GM19452 (cell line): ENCODE results near the gene CCDC97.
"Not testable (repeated sequence)": the region's sequence is repeated elsewhere in the genome, so short reads cannot be mapped to it uniquely, and the experiment has no call there.

ENCODE experiments used
- ATAC-seq: cut with Tn5 transposase; IDR thresholded peaks from one replicate; pipeline ENCODE4 v1.9.1; 2021; ENCODE audit not compliant: unreplicated experiment

CCDC97 gene

DNA sequence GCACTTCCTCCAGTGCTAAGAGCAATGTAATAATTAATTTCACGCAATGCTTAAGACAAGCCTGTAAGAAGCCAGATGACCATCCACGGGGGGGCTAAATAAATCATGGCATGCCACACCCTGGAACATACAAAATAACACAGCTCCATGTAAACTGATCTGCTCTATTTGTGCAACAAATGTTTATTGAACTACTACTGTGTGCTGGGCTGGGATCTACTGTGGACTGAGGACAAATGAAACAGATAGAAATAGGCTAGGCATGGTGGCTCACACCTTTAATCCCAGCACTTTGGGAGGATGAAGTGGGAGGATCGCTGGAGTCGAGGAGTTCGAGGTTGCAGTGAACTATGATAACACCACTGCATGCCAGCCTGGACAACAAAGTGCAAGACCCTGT, 22.5 kb downstream of the CCDC97 start:
- ATAC-seq: no peak

DNA sequence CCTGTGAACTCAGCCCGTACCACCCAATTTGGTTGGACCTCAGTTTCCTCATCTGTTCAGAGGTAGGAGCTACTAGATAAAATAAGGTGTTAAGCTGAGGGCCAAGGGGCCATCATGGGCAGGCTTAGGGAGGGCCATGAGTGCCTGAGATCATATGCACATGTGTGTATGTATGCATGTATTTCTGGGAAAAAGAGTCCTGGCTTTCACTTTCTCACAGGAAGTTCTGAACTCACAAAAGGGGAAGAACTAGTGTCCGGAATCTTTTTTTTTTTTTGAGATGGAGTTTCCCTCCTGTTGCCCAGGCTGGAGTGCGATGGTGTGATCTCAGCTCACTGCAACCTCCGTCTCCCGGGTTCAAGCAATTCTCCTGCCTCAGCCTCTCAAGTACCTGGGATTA, 24.8 kb downstream of the CCDC97 start:
- no peak for ATAC-seq

- ATAC-seq: no peak
Measured at GRCh38 chr19:41335467-41335866, 25.5 kb downstream of the CCDC97 start.

GRCh38 chr19:41339936-41340335, 30.0 kb downstream of the CCDC97 start:
- no peak for ATAC-seq

GRCh38 chr19:41341669-41342490, 31.9 kb downstream of the CCDC97 start:
- no peak for ATAC-seq

DNA sequence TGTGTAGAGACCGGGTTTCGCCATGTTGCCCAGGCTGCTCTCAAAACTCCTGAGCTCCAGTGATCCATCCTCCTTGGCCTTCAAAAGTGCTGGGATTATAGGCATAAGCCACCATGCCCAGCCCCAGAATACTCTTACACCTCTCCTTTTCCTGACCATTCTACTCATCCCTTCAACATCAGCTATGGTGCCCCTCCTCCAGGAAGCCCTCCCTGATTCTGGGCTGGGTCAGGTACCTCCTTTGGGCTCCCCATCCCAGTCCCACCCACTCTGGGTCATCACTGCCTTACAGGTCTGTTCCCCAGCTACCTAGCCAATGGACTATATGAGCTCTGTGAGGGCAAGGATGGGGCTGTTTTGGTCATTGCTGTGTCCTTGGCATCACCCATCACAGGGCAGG, 34.2 kb downstream of the CCDC97 start:
- ATAC-seq: no peak

DNA sequence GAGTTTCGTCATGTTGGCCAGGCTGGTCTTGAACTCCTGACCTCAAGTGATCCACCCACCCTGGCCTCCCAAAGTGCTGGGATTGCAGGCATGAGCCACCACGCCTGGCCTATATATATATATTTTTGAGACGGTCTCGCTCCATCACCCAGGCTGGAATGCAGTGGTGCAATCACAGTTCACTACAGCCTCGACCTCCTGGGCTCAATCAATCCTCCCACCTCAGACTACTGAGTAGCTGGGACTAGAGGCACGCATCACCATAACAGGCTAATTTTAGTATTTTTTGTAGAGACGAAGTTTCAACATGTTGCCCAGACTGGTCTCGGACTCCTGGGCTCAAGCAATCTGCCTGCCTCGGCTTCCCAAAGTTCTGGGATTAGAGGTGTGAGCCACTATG, 36.9 kb downstream of the CCDC97 start:
- ATAC-seq: not testable (repeated sequence)

DNA sequence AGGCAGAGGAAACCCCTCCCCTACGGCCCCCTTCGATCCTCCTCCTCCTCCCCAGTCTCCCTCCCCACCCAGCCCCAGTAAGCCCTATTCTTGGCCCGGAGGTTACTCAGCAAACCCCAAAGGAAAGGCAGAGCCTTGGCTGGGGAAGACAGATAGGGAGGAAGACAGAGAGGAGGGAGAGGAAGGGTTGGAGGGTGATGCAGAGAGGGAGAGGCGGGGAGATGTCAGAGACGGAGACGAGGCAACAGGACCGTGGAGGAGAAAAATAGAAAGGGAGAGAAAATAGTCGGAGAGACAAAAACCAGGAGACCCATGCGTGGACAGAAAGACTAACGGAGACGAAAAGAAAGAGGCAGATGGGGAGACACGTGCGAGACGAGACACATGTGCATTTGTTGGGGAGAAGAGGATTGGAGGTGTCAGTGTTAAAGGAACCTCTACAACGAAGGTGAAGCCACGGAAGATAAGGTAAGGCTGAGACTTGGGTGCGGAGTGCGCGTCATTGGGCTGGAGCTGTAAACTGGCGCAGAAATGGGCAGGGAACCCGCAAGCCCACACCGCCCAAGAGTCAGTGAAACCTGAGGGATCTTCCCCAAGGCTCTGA, 40.9 kb downstream of the CCDC97 start:
- peak; percentile 4 for ATAC-seq

- peak; percentile 39 for ATAC-seq
Measured at GRCh38 chr19:41351339-41352245, 41.6 kb downstream of the CCDC97 start.

GRCh38 chr19:41352279-41352608, 42.3 kb downstream of the CCDC97 start:
- ATAC-seq: no peak

DNA sequence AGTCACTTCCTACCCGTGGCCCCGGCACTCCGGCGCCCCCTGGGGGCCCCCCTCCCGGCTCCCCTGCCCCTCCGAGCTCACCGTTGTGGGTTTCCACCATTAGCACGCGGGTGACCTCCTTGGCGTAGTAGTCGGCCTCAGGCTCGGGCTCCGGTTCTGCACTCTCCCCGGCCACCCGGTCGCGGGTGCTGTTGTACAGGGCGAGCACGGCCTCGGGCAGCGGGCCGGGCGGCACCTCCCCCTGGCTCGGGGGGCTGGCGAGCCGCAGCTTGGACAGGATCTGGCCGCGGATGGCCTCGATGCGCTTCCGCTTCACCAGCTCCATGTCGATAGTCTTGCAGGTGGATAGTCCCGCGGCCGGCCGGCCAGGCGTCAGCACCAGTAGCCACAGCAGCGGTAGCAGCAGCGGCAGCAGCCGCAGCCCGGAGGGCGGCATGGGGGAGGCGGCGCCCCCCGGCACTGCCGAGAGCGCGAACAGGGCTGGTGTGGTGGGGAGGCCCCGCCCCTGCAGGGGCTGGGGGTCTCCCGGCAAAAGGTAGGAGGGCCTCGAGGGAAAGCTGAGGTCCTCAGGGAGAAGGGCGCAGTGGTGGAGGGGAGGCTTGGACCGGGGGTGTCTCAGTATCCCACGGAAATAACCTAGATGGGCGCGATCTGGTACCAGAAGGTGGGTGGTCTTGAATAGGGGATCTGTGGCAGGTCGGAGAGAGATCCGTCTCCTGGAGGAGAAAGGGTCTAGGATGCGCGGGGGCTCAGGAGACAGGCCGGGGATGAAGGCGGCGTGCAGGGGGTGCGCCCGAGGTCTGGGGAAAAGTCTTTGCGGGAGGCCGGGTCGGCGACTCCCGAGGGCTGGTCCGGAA, 42.9 kb downstream of the CCDC97 start:
- ATAC-seq: no peak

GRCh38 chr19:41353466-41354342, 43.7 kb downstream of the CCDC97 start, which contains the start of gene TGFB1:
Gene TGFB1 (minus strand): TSS chr19:41353922. CDS start chr19:41353044, 878 bp downstream.
- peak; percentile 40 for ATAC-seq

DNA sequence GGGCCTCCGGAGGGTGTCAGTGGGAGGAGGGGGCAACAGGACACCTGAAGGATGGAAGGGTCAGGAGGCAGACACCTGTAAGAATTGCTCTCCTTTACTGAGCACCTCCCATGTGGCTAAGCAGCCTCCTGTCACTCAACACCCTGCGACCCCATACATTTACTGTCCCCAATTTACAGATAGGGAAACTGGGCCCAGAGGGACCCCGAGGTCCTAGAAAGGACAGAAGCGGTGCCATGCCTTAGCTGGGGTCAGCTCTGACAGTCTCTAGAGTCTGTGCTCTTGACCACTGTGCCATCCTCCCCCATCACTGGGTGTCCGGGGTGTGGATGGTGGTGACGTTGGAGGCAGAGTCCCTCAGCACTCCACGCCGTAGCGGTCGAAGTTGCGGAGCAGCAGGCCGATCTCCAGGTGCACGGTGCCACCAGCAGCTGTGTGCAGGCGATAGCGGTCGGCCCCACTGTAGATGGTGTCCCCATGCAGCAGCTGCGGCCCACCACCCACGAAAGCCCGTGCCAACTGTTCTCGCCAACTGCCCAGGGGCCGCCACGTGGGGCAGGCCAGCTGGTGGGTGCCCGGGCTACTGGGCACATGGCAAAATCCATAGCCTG, 44.5 kb downstream of the CCDC97 start:
- ATAC-seq: no peak

- ATAC-seq: no peak
Measured at GRCh38 chr19:41355035-41355434, 45.1 kb downstream of the CCDC97 start.

GRCh38 chr19:41355802-41356201, 45.8 kb downstream of the CCDC97 start:
- no peak for ATAC-seq

GRCh38 chr19:41356984-41357739, 47.2 kb downstream of the CCDC97 start:
- ATAC-seq: no peak

GRCh38 chr19:41357746-41358145, 47.8 kb downstream of the CCDC97 start:
- no peak for ATAC-seq

DNA sequence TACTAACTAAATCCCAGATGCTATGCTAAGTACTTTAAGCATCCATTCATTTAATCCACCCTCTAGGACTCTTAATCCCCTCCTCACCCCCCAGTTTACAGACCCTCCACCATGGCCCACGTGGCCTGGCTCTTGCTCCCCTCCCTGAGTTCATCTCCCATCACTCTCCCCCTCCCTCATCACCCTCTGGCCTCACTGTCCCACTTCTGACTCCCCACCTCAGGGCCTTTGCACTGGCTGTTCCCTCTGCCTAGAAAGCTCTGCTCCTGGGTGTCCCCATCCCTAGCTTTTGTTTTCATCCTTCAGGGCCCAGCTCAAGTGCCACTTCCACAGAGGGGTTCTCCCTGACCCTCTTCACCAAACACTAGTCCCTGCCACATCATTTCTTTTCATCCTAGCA, 49.8 kb downstream of the CCDC97 start:
- no peak for ATAC-seq
